Measurements from ENCODE around the gene KBTBD13.

KBTBD13 gene

DNA sequence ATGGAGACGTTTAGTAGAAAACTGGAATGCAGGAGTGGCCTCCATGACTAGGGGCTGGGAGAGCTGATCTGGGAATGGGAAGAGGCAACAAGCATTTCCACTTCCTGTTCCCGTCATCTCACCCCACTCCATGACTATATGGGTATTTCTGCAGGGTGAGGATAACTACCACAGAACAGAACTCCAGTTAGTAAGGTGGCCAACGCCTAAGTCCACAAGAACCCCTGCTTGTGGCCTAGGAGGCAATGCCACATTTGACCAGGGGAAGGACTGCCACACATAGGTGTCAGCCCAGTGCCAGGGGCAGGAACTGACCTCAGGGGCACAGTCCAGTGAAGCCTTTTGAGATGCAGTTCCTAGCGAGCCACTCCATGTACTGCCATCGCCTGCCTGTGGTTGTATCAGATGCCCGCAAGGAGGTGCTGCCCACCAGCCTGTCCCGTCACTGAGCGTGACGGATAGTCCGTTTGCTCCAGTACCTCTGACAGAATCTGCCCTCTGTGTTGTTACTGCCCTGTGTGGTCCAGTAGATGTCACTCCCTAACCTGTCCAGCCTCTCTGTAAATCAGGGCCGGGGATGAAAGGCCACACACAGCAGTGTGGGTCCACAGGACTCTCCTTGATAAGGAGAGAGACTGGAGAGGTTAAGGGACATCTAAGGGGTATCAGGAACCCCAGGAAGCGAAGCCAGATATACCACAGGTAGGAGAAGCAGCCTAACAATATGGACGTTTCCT is 43.6 kb upstream of the KBTBD13 start:
- in situ Hi-C loops (cut with HindIII; ENCODE audit: low sequenced_read_pairs), result no loop called here

DNA sequence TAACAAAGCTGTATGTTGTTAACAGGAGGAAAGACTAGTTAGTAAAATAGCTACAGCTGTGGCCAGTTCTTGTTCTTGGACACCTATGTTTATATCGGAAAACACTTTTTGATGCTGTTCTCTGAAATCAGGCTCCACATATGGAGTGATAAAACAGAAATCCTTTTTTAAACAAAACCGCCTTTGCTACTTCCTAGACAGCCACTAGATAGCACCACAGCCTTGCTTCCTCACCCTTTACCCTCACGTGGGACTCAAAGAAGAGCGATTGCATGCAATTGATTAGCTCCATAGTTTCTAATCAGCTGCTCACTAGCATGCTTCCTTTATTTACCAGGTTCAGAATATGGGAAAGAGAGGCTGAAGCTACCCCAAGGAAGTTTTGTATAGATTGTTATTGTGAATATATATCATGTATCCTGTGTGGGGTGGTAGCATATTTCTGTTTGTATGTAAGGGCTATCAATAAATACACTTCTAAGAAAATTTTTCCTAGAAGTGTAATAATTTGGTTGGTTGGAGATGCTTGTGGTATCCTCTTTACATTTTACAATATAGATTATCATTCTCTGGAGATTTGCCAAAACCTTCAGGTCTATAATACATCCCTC is 42.8 kb upstream of the KBTBD13 start:
- in situ Hi-C loops (cut with HindIII; ENCODE audit: low sequenced_read_pairs), result no loop called here
- DNase-seq (ENCODE audit: low read depth, low spot score), result peak; percentile 49
- TF ChIP-seq, protein P1, sequence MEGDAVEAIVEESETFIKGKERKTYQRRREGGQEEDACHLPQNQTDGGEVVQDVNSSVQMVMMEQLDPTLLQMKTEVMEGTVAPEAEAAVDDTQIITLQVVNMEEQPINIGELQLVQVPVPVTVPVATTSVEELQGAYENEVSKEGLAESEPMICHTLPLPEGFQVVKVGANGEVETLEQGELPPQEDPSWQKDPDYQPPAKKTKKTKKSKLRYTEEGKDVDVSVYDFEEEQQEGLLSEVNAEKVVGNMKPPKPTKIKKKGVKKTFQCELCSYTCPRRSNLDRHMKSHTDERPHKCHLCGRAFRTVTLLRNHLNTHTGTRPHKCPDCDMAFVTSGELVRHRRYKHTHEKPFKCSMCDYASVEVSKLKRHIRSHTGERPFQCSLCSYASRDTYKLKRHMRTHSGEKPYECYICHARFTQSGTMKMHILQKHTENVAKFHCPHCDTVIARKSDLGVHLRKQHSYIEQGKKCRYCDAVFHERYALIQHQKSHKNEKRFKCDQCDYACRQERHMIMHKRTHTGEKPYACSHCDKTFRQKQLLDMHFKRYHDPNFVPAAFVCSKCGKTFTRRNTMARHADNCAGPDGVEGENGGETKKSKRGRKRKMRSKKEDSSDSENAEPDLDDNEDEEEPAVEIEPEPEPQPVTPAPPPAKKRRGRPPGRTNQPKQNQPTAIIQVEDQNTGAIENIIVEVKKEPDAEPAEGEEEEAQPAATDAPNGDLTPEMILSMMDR (IDR thresholded peaks at IDR 0.05; ENCODE audit: low read depth, low read length), result peak; percentile 69
- no peak overlapping the region for H3K4me3 ChIP-seq (ENCODE audit: low read depth, low read length)

More for the DNA sequence above, 43.6 kb upstream of the KBTBD13 start:
- TF ChIP-seq, protein P1 (IDR thresholded peaks at IDR 0.05; ENCODE audit: low read depth, low read length), result peak; percentile 83
- H3K4me3 ChIP-seq (ENCODE audit: low read depth, low read length), result no peak overlapping the region
- DNase-seq (ENCODE audit: low read depth, low spot score), result peak; percentile 53

DNA sequence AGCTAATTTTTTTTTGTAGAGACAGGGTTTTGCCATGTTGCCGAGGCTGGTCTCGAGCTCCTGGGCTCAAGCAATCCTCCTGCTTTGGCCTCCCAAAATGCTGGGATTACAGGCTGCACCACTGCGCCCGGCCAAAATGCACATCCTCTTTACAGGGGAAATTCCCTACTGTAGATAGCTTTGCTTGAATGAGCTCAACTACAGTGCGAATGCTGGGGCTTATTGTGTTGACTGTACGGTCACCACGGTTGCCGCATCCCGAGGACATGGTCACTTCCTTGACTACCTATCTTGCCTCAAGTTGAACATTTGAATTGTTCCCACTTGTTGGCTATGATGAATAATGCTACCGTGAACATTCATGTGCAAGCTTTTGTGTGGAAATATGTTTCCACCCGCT is 41.8 kb upstream of the KBTBD13 start:
- TF ChIP-seq, protein P1 (IDR thresholded peaks at IDR 0.05; ENCODE audit: low read depth, low read length), result no peak
- in situ Hi-C loops (cut with HindIII; ENCODE audit: low sequenced_read_pairs), result no loop called here
- H3K4me3 ChIP-seq (ENCODE audit: low read depth, low read length), result no peak overlapping the region
- no peak for DNase-seq (ENCODE audit: low read depth, low spot score)

DNA sequence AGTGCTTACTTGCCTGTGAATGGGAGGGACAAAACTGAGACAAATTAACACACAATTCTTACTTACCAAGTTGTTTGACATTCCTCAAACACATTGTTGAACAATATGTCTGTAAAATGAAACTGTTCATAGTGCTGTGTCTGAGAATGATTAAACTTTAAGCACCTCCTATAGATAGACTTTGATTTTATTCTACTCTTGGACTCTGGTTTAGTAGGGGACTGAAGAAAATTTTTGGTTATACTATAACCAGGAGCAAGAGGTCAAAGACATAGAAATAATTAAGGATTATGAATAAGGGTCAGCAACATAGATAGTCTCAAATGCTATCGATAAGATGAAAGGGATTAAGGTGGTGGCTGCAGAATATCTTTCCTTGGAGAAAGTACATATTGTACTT is 39.2 kb upstream of the KBTBD13 start:
- no peak for DNase-seq (ENCODE audit: low read depth, low spot score)
- in situ Hi-C loops (cut with HindIII; ENCODE audit: low sequenced_read_pairs), result no loop called here
- H3K4me3 ChIP-seq (ENCODE audit: low read depth, low read length), result no peak overlapping the region
- TF ChIP-seq, protein P1 (IDR thresholded peaks at IDR 0.05; ENCODE audit: low read depth, low read length), result no peak

DNA sequence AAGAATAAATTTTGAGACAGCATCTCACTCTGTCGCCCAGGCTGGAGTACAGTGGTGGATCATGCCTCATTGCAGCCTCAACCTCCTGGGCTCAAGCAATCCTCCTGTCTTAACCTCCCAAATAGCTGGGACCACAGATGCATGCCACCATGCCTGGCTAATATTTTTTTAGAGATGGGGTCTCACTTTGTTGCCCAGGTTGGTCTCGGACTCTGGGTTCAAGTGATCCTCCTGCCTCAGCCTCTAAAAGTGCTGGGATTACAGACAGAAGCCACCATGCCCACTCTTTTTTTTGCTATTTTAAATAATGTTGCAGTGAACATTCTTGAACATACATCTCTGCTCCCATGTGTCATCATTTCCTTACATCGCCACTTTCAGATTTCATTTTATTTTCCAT is 38.1 kb upstream of the KBTBD13 start:
- no peak overlapping the region for H3K4me3 ChIP-seq (ENCODE audit: low read depth, low read length)
- TF ChIP-seq, protein P1 (IDR thresholded peaks at IDR 0.05; ENCODE audit: low read depth, low read length), result no peak
- in situ Hi-C loops (cut with HindIII; ENCODE audit: low sequenced_read_pairs), result no loop called here
- DNase-seq (ENCODE audit: low read depth, low spot score), result no peak

DNA sequence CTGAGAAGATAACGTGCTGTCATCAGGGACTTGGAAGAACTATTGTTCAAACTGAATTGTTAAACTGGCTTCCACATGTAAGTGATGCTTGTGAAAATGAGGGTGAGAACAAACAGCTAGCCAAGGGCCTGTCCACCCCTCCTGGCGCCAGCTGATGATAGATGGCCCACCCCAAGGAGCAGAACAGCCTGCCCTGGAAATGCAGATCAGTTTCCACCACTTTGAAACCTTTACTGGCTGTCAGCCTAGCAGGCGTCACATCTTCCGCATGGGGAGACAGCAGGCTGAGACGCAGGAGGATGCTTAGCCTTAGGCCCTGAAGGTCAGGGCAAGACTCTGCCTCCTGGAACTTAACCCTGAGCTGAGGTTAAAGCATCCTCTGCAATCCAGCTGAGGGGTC is 37.7 kb upstream of the KBTBD13 start:
- TF ChIP-seq, protein P1 (IDR thresholded peaks at IDR 0.05; ENCODE audit: low read depth, low read length), result no peak
- no peak for DNase-seq (ENCODE audit: low read depth, low spot score)
- H3K4me3 ChIP-seq (ENCODE audit: low read depth, low read length), result no peak overlapping the region
- in situ Hi-C loops (cut with HindIII; ENCODE audit: low sequenced_read_pairs), result no loop called here
